NB4 (cell line): Measurements from ENCODE around the gene PHYHIPL.
A peak's percentile ranks its signal among the peaks of the same experiment; 100 is the strongest.

Source experiments
- DNase-seq: peaks from one replicate; pipeline ENCODE4 v3.0.0; 2010; ENCODE audit warnings: low read depth
- H3K4me3 ChIP-seq: one replicate; pipeline ENCODE4 v1.5.1; 2011; ENCODE audit warnings: mild to moderate bottlenecking, low read depth, low read length, moderate library complexity
- MYC ChIP-seq: IDR thresholded peaks from 2 replicates; pipeline ENCODE4 v1.6.1; 2011; ENCODE audit warnings: low read depth, low read length
- TF ChIP-seq, protein P1 (sequence below): IDR thresholded peaks from 2 replicates; pipeline ENCODE4 v1.6.1; 2011; ENCODE audit warnings: low read depth, low read length
- TF ChIP-seq, protein P2 (sequence below): IDR thresholded peaks from one replicate; pipeline ENCODE4 v1.5.1; 2012; ENCODE audit warnings: low read depth, low read length

The PHYHIPL gene

DNA sequence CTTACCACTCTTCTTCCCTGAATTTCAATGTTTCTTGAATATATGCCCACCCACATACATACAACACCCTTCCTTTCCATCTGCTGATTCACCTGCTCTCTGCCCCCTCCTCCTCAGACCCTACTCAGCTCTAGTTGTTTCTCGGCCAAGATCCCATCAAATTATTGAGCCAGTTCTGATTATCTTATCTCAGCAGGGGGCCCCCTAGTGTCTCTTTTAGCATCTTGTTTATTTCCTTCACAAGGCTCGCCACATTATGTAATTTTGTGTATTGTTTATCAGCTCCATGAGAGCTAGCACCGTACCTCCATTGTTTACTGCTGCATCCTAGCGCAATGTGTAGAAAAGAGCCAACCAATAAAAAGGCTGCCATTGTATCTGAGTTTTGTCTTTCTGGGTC lies 114.0 kb downstream of the PHYHIPL start:
- no peak overlapping the region for H3K4me3 ChIP-seq
- TF ChIP-seq MYC = no peak
- TF ChIP-seq, protein P1, sequence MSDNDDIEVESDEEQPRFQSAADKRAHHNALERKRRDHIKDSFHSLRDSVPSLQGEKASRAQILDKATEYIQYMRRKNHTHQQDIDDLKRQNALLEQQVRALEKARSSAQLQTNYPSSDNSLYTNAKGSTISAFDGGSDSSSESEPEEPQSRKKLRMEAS = no peak
- TF ChIP-seq, protein P2, sequence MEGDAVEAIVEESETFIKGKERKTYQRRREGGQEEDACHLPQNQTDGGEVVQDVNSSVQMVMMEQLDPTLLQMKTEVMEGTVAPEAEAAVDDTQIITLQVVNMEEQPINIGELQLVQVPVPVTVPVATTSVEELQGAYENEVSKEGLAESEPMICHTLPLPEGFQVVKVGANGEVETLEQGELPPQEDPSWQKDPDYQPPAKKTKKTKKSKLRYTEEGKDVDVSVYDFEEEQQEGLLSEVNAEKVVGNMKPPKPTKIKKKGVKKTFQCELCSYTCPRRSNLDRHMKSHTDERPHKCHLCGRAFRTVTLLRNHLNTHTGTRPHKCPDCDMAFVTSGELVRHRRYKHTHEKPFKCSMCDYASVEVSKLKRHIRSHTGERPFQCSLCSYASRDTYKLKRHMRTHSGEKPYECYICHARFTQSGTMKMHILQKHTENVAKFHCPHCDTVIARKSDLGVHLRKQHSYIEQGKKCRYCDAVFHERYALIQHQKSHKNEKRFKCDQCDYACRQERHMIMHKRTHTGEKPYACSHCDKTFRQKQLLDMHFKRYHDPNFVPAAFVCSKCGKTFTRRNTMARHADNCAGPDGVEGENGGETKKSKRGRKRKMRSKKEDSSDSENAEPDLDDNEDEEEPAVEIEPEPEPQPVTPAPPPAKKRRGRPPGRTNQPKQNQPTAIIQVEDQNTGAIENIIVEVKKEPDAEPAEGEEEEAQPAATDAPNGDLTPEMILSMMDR = peak; percentile 11
- DNase-seq = no peak
